ENCODE measurements around the gene TBC1D13.
"Not testable (repeated sequence)": the region's sequence is repeated elsewhere in the genome, so short reads cannot be mapped to it uniquely, and the experiment has no call there.

The TBC1D13 gene

DNA sequence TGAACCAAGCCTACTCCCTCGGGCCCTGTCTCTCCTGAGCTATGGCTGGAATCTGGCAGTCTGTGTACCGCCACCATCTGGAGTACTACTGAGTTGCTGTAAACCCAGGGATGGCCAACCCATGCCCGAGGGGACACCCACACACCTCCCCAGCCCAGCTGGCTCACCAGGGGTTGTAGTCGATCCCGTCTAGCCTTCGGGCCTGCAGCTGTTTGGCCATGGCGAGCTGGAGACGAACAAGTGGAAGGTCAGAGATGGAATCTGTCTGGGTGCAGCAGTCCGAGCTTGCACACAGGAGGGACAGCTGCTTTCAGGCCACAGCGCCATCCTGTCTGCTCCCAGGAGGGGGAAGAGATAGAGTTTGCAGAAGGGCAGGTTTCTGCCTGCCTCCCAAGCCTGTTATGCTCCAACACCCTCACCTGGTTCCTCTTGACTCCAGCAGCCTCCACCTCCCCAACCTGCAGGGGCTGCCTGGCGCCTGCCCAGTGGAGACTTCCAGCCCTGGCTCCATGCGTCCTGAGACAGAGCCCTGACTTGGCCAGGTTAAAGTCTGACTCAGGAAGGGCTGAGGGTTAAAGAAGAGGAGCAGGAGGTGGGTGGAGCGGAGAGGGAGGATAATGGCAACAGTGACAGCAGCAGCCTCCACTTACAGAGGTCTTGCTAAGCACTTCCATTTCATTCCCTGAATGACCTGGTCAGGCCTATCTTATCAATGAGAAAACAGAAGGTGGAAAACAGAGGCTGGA, 58.3 kb downstream of the TBC1D13 start:
- DNase-seq (ENCODE audit: low read depth in 3 of 3), result no peak

DNA sequence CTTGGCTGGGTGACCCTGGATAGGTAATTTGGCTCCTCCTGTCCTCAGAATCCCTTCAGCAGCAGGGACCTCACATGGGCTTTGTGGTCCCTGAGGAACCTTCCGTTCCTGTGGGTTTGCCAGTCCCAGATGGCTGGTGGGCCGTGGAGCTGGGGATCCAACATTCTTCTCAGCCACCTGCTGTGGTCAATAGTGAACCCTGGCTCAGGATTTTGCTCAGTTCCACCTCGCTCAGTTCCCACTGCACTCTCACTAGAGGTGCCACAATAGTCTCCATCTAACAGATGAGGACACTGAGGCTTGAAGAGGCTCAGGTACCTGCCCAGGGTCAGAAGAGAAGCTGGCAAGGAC, 59.6 kb downstream of the TBC1D13 start:
- DNase-seq (ENCODE audit: low read depth in 3 of 3), result no peak

DNA sequence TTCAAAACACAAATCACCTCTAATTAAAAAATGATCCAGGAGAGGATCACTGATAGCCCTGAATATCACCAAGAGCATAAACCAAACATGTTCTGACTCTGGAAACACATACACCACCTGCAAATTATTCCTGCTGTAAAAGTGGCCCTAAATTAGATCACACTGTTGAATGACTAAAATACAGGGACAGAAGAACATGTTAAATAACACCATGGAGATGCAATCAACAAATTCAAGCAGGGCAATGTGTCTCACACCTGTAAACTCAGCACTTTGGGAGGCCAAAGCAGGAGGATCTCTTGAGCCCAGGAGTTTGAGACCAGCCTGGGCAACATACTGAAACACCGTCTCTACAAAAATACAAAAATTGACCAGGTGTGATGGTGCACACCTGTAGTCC, 60.8 kb downstream of the TBC1D13 start:
- DNase-seq (ENCODE audit: low read depth in 3 of 3), result no peak

DNA sequence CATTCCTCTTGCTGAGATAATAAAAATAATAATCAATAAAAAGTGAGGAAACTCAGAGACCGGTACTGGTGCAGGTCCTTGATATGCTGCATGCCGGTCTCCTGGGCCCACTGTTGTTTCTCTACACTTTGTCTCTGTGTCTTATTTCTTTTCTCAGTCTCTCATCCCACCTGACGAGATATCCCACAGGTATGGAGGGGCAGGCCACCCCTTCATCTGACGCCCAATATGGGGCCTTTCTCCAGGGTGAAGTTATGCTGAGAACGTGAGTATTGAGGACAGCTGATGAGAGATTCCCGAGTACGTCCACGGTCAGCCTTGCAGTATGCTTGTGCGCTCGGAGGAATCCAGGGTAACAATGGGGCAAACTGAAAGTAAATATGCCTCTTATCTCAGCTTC, 64.0 kb downstream of the TBC1D13 start:
- DNase-seq (ENCODE audit: low read depth in 3 of 3), result not testable (repeated sequence)

DNA sequence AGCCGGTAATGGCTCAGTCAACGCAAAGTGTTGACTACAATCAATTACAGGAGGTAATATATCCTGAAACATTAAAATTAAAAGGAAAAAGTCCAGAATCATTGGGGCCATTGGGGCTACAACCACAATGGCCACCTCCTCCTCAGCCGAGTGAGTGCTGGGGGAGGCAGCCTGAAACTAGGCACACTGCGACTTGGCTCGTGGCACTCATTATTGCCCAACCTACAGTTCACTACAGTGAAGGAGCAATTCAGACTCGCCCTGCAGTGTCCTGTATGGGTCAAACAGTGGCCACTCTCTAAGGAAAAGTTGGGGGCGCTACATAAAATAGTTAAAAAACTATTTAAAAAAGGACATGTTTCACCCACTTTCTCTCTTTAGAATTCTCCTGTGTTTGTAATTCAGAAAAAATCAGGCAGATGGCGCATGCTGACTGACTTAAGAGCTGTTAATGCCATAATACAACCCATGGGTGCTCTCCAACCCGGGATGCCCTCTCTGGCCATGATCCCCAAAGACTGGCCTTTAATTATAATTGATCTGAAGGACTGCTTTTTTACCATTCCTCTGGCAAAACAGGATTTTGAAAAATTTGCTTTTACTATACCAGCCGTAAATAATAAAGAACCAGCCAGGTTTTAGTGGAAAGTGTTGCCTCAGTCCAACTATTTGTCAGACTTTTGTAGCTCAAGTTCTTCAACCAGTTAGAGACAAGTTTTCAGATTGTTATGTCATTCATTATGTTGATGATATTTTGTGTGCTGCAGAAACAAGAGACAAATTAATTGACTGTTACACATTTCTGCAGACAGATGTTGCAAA, 64.9 kb downstream of the TBC1D13 start:
- not testable (repeated sequence) for DNase-seq (ENCODE audit: low read depth in 3 of 3)

- DNase-seq (ENCODE audit: low read depth in 3 of 3), result not testable (repeated sequence)
Measured at GRCh38 chr9:128852646-128853045, 65.6 kb downstream of the TBC1D13 start.

GRCh38 chr9:128854454-128854853, 67.4 kb downstream of the TBC1D13 start:
- not testable (repeated sequence) for DNase-seq (ENCODE audit: low read depth in 3 of 3)

DNA sequence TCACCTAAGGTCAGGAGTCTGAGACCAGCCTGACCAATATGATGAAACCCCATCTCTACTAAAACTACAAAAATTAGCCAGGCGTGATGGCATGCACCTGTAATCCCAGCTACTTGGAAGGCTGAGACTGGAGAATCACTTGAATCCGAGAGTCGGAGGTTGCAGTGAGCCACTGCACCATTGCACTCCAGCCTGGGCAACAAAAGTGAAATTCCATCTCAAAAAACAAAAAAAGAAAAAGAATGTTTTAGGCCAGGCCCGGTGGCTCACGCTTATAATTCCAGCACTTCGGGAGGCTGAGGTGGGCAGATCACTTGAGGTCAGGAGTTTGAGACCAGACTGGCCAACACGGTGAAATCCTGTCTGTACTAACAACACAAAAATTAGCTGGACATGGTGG, 71.4 kb downstream of the TBC1D13 start:
- not testable (repeated sequence) for DNase-seq (ENCODE audit: low read depth in 3 of 3)

Data from stimulated activated CD4-positive, alpha-beta T cell treated with anti-CD3 and anti-CD28 coated beads, TNF-alpha, amount 100 ng/mL, for 4 hours (primary cell).